BLaER1 treated with 17β-estradiol and CSF1 and Interleukin-3, amounts not matched to agents 10 nM and 100 nM (cell line): Measurements from ENCODE around the gene HP1BP3.

Experiments used
- H3K27ac ChIP-seq, 11 experiments: shearing (Covaris generic); formaldehyde crosslinking; 2 replicates each; pipeline ENCODE4 v1.8.1; 2022
- H3K27me3 ChIP-seq, 11 experiments: shearing (Covaris generic); formaldehyde crosslinking; 2 replicates each; pipeline ENCODE4 v1.8.1; 2022
- H3K36me3 ChIP-seq, 11 experiments: shearing (Covaris generic); formaldehyde crosslinking; 2 replicates each; pipeline ENCODE4 v1.8.1; 2022
- H3K4me1 ChIP-seq, 10 experiments: shearing (Covaris generic); formaldehyde crosslinking; 2 replicates each; pipeline ENCODE4 v1.8.1; 2022
- H3K4me2 ChIP-seq, 11 experiments: shearing (Covaris generic); formaldehyde crosslinking; 2 replicates each; pipeline ENCODE4 v1.8.1; 2022
- H3K4me3 ChIP-seq, 10 experiments: shearing (Covaris generic); formaldehyde crosslinking; 2 replicates each; pipeline ENCODE4 v1.8.1; 2022
- H3K9ac ChIP-seq, 11 experiments: shearing (Covaris generic); formaldehyde crosslinking; 2 replicates each; pipeline ENCODE4 v1.8.1; 2022
- H3K9me3 ChIP-seq, 11 experiments: shearing (Covaris generic); formaldehyde crosslinking; replicated peaks in 1 of 11; 2 replicates each; pipeline ENCODE4 v1.8.1; 2022
- H4K20me1 ChIP-seq, 11 experiments: shearing (Covaris generic); formaldehyde crosslinking; 2 replicates each; pipeline ENCODE4 v1.8.1; 2022
- Cebpa-rat ChIP-seq, 11 experiments: shearing (Covaris generic); IDR thresholded peaks; 2 replicates each; pipeline ENCODE4 v1.8.1; 2022

HP1BP3 gene

DNA sequence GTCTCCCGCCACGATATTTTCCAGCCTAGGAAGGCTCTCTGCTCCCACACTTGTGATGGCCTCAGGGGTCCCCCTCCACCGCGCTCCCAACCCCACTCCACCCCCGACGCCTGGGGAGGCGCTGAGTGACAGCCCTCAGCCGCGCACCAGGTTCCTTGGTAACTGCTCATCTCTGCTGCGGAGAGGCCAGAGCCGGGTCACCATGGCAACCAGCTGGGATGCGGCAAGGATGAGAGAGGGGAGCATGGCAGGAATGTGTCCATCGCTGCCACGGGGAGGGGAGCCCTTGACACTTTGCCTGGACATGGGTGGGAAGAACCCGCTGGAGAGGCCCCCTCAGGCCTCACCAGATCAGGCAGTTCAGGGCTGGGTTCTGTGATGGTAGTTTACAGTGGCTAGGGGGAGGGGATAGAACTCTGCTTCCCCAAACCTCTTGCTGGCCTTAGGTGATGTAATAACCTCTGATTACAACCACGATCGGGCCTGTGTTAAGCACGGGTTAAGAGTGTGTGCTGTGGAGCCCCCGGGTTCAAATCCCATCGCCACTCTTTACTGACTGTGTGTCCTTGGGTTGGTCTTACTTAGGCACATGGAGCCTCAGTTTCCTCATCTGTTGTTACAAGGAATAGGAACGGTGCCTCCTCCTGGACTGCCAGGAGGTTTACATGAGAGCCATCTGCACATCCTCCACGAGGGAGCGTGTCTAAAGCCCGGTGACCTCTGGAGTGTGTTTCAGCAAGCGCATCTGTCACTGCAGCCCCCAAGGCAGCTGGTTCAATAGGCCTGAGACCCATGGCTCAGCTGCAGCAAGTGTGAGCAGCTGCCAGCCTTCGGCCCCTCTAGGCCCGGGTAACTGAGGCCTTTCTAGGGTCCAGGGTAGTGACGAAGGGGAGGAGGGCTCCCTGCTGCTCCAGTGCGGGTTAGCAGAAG lies 75.6 kb downstream of the HP1BP3 start:
- Histone ChIP-seq H4K20me1 (peaks cover 0 to 6% (median 0%) of the 10 kb centered on the region in 11 experiments; a peak in 3 of 22 replicates), H3K4me3 (no peak overlapping the region), H3K36me3 (no peaks in the 10 kb centered on the region), H3K27me3 (peaks cover 3 to 12% (median 7%) of the 10 kb centered on the region in 11 experiments; a peak in 21 of 22 replicates), H3K27ac (peak overlapping the region in 1 of 11 experiments; percentile 22; a peak in 1 of 22 replicates), H3K4me2 (peak overlapping the region in 1 of 11 experiments; percentile 36; a peak in 1 of 22 replicates), H3K9me3 (no peaks in the 10 kb centered on the region), H3K4me1 (peaks cover 7 to 26% (median 13%) of the 10 kb centered on the region in 10 experiments; a peak in 19 of 20 replicates), H3K9ac (no peak overlapping the region)
- no peak for TF ChIP-seq Cebpa-rat (IDR thresholded peaks at IDR 0.05)

- Histone ChIP-seq H3K27ac (peak overlapping the region in 2 of 11 experiments; percentile 7 to 16; a peak in 1 of 22 replicates), H3K4me1 (peaks cover 7 to 26% (median 13%) of the 10 kb centered on the region in 10 experiments; a peak in 19 of 20 replicates), H3K27me3 (peaks cover 0 to 4% (median 0%) of the 10 kb centered on the region in 11 experiments; a peak in 3 of 22 replicates), H4K20me1 (peaks cover 0 to 6% (median 0%) of the 10 kb centered on the region in 11 experiments; a peak in 3 of 22 replicates), H3K4me3 (no peak overlapping the region), H3K4me2 (peak overlapping the region in 5 of 11 experiments; percentile 9 to 53 (median 29); a peak in 9 of 22 replicates), H3K9ac (peak overlapping the region in 2 of 11 experiments; percentile 11 to 20; a peak in 1 of 22 replicates), H3K9me3 (no peaks in the 10 kb centered on the region), H3K36me3 (no peaks in the 10 kb centered on the region)
- no peak for TF ChIP-seq Cebpa-rat (IDR thresholded peaks at IDR 0.05)
Observed at GRCh38 chr1:20710469-20711284, 76.4 kb downstream of the HP1BP3 start.

DNA sequence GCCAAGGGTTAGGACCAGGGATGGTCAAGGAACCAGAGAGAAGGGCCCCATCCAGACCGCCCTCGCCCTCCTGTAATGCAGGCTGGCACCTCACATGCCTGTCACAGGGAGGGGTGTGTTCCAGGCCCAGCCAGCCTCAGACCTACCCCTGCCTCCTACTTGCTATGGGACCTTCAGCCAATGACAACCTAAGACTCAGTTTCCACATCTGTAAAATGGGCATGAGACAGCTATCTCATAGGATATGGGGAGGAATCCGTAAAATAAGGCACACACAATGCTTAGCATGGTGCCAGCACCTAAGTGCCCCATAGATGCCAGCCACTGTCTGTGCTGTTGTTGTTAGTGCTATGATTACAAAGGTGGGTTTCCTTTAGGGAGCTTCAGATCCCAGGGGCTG lies 77.2 kb downstream of the HP1BP3 start:
- no peak overlapping the region for H3K4me3 ChIP-seq
- H3K36me3 ChIP-seq, result no peaks in the 10 kb centered on the region
- TF ChIP-seq Cebpa-rat (IDR thresholded peaks at IDR 0.05), result no peak
- H3K9ac ChIP-seq, result no peak overlapping the region
- no peaks in the 10 kb centered on the region for H3K27me3 ChIP-seq
- no peaks in the 10 kb centered on the region for H3K9me3 ChIP-seq
- H3K27ac ChIP-seq, result no peak overlapping the region
- peak overlapping the region in 1 of 11 experiments; percentile 36; a peak in 1 of 22 replicates for H3K4me2 ChIP-seq
- 0 out of 22 replicates have a peak, but pooled peaks cover 0 to 1% (median 0%) of the 10 kb centered on the region in 11 experiments for H4K20me1 ChIP-seq
- H3K4me1 ChIP-seq, result peaks cover 3 to 20% (median 11%) of the 10 kb centered on the region in 10 experiments; a peak in 19 of 20 replicates

GRCh38 chr1:20708891-20709290 lies 78.2 kb downstream of the HP1BP3 start:
- TF ChIP-seq Cebpa-rat (IDR thresholded peaks at IDR 0.05), result no peak
- H3K4me1 ChIP-seq, result peaks cover 0 to 18% (median 11%) of the 10 kb centered on the region in 10 experiments; a peak in 12 of 20 replicates
- H3K27me3 ChIP-seq, result no peaks in the 10 kb centered on the region
- H3K27ac ChIP-seq, result no peak overlapping the region
- no peak overlapping the region for H3K4me2 ChIP-seq
- H3K4me3 ChIP-seq, result no peak overlapping the region
- H3K36me3 ChIP-seq, result no peaks in the 10 kb centered on the region
- no peak overlapping the region for H3K9ac ChIP-seq
- 0 out of 22 replicates have a peak, but pooled peaks cover 0 to 8% (median 0%) of the 10 kb centered on the region in 11 experiments for H4K20me1 ChIP-seq
- no peaks in the 10 kb centered on the region for H3K9me3 ChIP-seq

DNA sequence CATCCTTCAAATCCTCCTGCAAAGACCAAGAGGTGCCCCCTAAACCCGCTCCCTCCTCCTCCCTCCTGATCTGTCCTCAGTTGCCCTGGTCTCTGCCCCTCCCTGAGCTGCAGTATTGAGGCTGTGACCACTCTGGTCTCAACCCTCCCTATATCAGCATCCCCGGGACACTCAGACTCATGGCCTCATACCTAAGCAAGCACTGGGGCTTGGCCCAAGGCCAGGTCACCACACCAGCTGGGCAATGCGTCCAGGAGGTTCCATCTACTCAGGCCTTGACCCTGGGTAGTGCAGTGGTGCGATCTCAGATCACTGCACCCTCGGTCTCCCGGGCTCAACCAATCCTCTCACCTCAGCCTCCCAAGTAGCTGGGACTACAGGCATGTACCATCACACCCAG lies 79.0 kb downstream of the HP1BP3 start:
- H3K4me1 ChIP-seq, result peaks cover 0 to 18% (median 11%) of the 10 kb centered on the region in 10 experiments; a peak in 12 of 20 replicates

GRCh38 chr1:20706841-20707240 lies 80.3 kb downstream of the HP1BP3 start:
- TF ChIP-seq Cebpa-rat (IDR thresholded peaks at IDR 0.05), result no peak
- Histone ChIP-seq H3K4me3 (no peak overlapping the region), H4K20me1 (0 out of 22 replicates have a peak, but pooled peaks cover 0 to 8% (median 0%) of the 10 kb centered on the region in 11 experiments), H3K4me1 (peaks cover 0 to 17% (median 11%) of the 10 kb centered on the region in 10 experiments; a peak in 12 of 20 replicates), H3K9me3 (no peaks in the 10 kb centered on the region), H3K27ac (no peak overlapping the region), H3K4me2 (no peak overlapping the region), H3K36me3 (no peaks in the 10 kb centered on the region), H3K27me3 (no peaks in the 10 kb centered on the region), H3K9ac (no peak overlapping the region)

More for the DNA sequence above, 79.0 kb downstream of the HP1BP3 start:
- Histone ChIP-seq H3K9ac (no peak overlapping the region), H3K4me3 (no peak overlapping the region), H3K9me3 (no peaks in the 10 kb centered on the region), H3K27me3 (no peaks in the 10 kb centered on the region), H3K27ac (no peak overlapping the region), H3K36me3 (no peaks in the 10 kb centered on the region), H4K20me1 (0 out of 22 replicates have a peak, but pooled peaks cover 0 to 8% (median 0%) of the 10 kb centered on the region in 11 experiments), H3K4me2 (no peak overlapping the region)
- TF ChIP-seq Cebpa-rat (IDR thresholded peaks at IDR 0.05), result no peak

DNA sequence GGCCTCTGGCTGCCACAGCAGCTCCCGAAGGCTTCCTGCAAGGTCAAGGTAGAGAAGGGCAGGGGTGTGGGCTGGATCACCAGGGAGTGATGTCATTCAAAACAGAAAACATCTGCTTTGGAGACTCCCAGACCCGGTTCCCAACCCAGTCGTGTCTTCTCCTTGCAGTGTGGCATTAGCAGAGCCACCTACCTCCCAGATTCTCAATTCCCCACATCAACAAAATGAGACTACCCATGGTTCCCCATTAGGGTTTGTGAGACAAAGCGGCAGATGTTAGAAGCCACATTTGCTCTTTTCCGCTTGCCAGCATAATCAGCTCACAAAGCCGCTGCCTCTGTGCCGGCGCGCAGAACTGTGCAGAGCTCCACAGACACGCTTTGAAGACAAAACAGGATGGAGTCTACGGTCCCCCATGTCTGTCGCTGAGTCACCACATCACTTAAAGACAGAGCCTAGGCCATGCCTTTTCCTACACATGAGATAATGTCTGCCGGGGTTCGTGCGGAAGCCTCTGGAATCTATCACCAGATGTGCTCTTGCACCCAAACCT lies 81.8 kb downstream of the HP1BP3 start:
- H3K4me3 ChIP-seq, result no peak overlapping the region
- H3K36me3 ChIP-seq, result no peaks in the 10 kb centered on the region
- no peaks in the 10 kb centered on the region for H3K27me3 ChIP-seq
- peaks cover 0 to 4% (median under 1%) of the 10 kb centered on the region in 10 experiments; a peak in 7 of 20 replicates for H3K4me1 ChIP-seq
- no peak overlapping the region for H3K4me2 ChIP-seq
- no peak overlapping the region for H3K27ac ChIP-seq
- H4K20me1 ChIP-seq, result 0 out of 22 replicates have a peak, but pooled peaks cover 0 to 8% (median 0%) of the 10 kb centered on the region in 11 experiments
- H3K9ac ChIP-seq, result no peak overlapping the region
- H3K9me3 ChIP-seq, result no peaks in the 10 kb centered on the region
- no peak for TF ChIP-seq Cebpa-rat (IDR thresholded peaks at IDR 0.05)
